GM23338 (cell line): Measurements from ENCODE around the gene ZNF33B. TPM values are rescaled to one million over a fixed set of nuclear protein-coding genes. Genes with fewer than 3 reads are reported as not detected.

Experiments used
- ATAC-seq: fragments of 200-7000 bp; cut with Tn5 transposase; 3 replicates; pipeline ENCODE4 v1.9.1; 2020
- DNase-seq: peaks from one replicate; pipeline ENCODE4 v3.0.0-alpha.2; 2015; ENCODE audit warnings: low spot score
- H2AFZ ChIP-seq: fragments of 200-600 bp; sonication (generic); 2 replicates; pipeline ENCODE4 v1.8.0; 2016; ENCODE audit warnings: antibody characterized with exemption, mild to moderate bottlenecking, moderate library complexity
- H3F3A ChIP-seq: fragments of 200-600 bp; sonication (generic); replicated peaks from 2 replicates; pipeline ENCODE4 v1.8.0; 2017; ENCODE audit warnings: antibody characterized with exemption, mixed run types, low read depth
- H3K27ac ChIP-seq: fragments of 200-600 bp; sonication (generic); 2 replicates; pipeline ENCODE4 v1.6.1; 2016; ENCODE audit warnings: low read depth
- H3K27me3 ChIP-seq: fragments of 200-600 bp; sonication (generic); 2 replicates; pipeline ENCODE4 v1.8.0; 2016; ENCODE audit warnings: mild to moderate bottlenecking, mixed run types, moderate library complexity; ENCODE audit not compliant: insufficient read depth
- H3K36me3 ChIP-seq: fragments of 200-600 bp; sonication (generic); 2 replicates; pipeline ENCODE4 v1.8.0; 2016; ENCODE audit warnings: mild to moderate bottlenecking; ENCODE audit not compliant: insufficient read depth
- H3K4me1 ChIP-seq: fragments of 200-600 bp; sonication (generic); 2 replicates; pipeline ENCODE4 v1.8.0; 2016; ENCODE audit warnings: mild to moderate bottlenecking, moderate library complexity; ENCODE audit not compliant: insufficient read depth
- H3K4me2 ChIP-seq: fragments of 200-600 bp; sonication (generic); 2 replicates; pipeline ENCODE4 v1.7.1; 2017; ENCODE audit warnings: mixed run types
- H3K4me3 ChIP-seq: fragments of 200-600 bp; sonication (generic); 2 replicates; pipeline ENCODE4 v1.6.1; 2016; ENCODE audit warnings: mixed run types
- H3K79me2 ChIP-seq: fragments of 200-600 bp; sonication (generic); replicated peaks from 2 replicates; pipeline ENCODE4 v1.8.0; 2017; ENCODE audit warnings: mild to moderate bottlenecking; ENCODE audit not compliant: insufficient read depth
- H3K9me2 ChIP-seq: fragments of 200-600 bp; sonication (generic); 2 replicates; pipeline ENCODE4 v1.8.0; 2017; ENCODE audit not compliant: insufficient read depth
- H4K20me1 ChIP-seq: fragments of 200-600 bp; sonication (generic); replicated peaks from 2 replicates; pipeline ENCODE4 v1.8.0; 2017; ENCODE audit warnings: mild to moderate bottlenecking; ENCODE audit not compliant: insufficient read depth
- H3K27ac Mint-ChIP-seq: 2 replicates; pipeline ENCODE4 v1.8.0; 2020; ENCODE audit warnings: inconsistent platforms, mild to moderate bottlenecking, moderate library complexity, mixed read lengths
- H3K27me3 Mint-ChIP-seq: 3 replicates; pipeline ENCODE4 v1.8.0; 2022; ENCODE audit warnings: low read depth, mild to moderate bottlenecking, moderate library complexity, mixed read lengths, inconsistent platforms; ENCODE audit not compliant: insufficient read depth, poor library complexity
- H3K36me3 Mint-ChIP-seq: 3 replicates; pipeline ENCODE4 v1.8.0; 2021; ENCODE audit warnings: low read depth, mild to moderate bottlenecking, inconsistent platforms, moderate library complexity, mixed read lengths
- H3K4me1 Mint-ChIP-seq: 3 replicates; pipeline ENCODE4 v1.8.0; 2020; ENCODE audit warnings: mild to moderate bottlenecking, inconsistent platforms, mixed read lengths
- H3K4me3 Mint-ChIP-seq: 3 replicates; pipeline ENCODE4 v1.8.0; 2021; ENCODE audit warnings: moderate library complexity, mild to moderate bottlenecking, inconsistent platforms, mixed read lengths
- H3K9me3 Mint-ChIP-seq: 3 replicates; pipeline ENCODE4 v1.8.0; 2020; ENCODE audit warnings: moderate library complexity, mild to moderate bottlenecking, inconsistent platforms, mixed read lengths
- CREB1 ChIP-seq: fragments of 250-450 bp; sonication (Bioruptor Pico); IDR thresholded peaks from 2 replicates; pipeline ENCODE4 v1.5.0; 2020; ENCODE audit warnings: low read depth, mild to moderate bottlenecking, moderate library complexity
- EZH2 ChIP-seq: fragments of 200-600 bp; sonication (generic); IDR thresholded peaks from one replicate; pipeline ENCODE4 v1.8.0; 2017; ENCODE audit warnings: antibody characterized with exemption, mild to moderate bottlenecking, low read depth; ENCODE audit not compliant: unreplicated experiment
- EZH2phosphoT487 ChIP-seq: fragments of 200-600 bp; sonication (generic); IDR thresholded peaks from one replicate; pipeline ENCODE4 v1.8.1; 2018; ENCODE audit warnings: antibody characterized with exemption; ENCODE audit not compliant: unreplicated experiment
- JUNB ChIP-seq: IDR thresholded peaks from one replicate; pipeline ENCODE4 v1.6.1; 2016; ENCODE audit warnings: antibody characterized with exemption; ENCODE audit not compliant: unreplicated experiment
- NANOG ChIP-seq: IDR thresholded peaks from 2 replicates; pipeline ENCODE4 v1.6.1; 2016; ENCODE audit warnings: antibody characterized with exemption, borderline replicate concordance
- POLR2AphosphoS5 ChIP-seq: IDR thresholded peaks from 2 replicates; pipeline ENCODE4 v1.6.1; 2016; ENCODE audit warnings: antibody characterized with exemption, low read depth
- REST ChIP-seq: IDR thresholded peaks from one replicate; pipeline ENCODE4 v1.6.1; 2018; ENCODE audit warnings: antibody characterized with exemption; ENCODE audit not compliant: unreplicated experiment
- ZNF114 ChIP-seq: fragments of 250-450 bp; sonication (Bioruptor Pico); IDR thresholded peaks from 2 replicates; pipeline ENCODE4 v1.5.0; 2020; ENCODE audit warnings: mild to moderate bottlenecking, moderate library complexity
- ZNF331 ChIP-seq: fragments of 250-450 bp; sonication (Bioruptor Pico); IDR thresholded peaks from 2 replicates; pipeline ENCODE4 v1.5.0; 2020; ENCODE audit warnings: low read depth, mild to moderate bottlenecking, moderate library complexity
- polyA plus RNA-seq: library from polyadenylated mRNA; unstranded; fragments of >200 nt; fragmentation: Nextera tagmentation; extraction: Ambion mirVana; gene quantifications from 2 replicates; pipeline ENCODE4 v1.2.1, GENCODE V29; 2016
- total RNA-seq: library from RNA; depleted of rRNA; stranded (reverse); fragments of >200 nt; shearing (Covaris generic); gene quantifications from 2 replicates; pipeline ENCODE4 v1.2.3, GENCODE V29; 2014
- TF ChIP-seq, protein P1 (sequence below), 2 experiments: fragments of 200-600 bp in 1 of 2; sonication (generic) in 1 of 2; conservative IDR thresholded peaks; 2 replicates each; pipeline versions ENCODE4 v1.5.1 to v1.6.1; 2016 to 2017; ENCODE audit warnings: antibody characterized with exemption in 2 of 2, low read depth in 2 of 2, mild to moderate bottlenecking in 2 of 2, moderate library complexity in 1 of 2
- TF ChIP-seq, protein P2 (sequence below): IDR thresholded peaks from 2 replicates; pipeline ENCODE4 v1.6.1; 2016; ENCODE audit warnings: antibody characterized with exemption

ZNF33B gene
- total and polyA plus RNA-seq, 2 experiments from 2014 or later = 14.4 to 17.2 TPM

DNA sequence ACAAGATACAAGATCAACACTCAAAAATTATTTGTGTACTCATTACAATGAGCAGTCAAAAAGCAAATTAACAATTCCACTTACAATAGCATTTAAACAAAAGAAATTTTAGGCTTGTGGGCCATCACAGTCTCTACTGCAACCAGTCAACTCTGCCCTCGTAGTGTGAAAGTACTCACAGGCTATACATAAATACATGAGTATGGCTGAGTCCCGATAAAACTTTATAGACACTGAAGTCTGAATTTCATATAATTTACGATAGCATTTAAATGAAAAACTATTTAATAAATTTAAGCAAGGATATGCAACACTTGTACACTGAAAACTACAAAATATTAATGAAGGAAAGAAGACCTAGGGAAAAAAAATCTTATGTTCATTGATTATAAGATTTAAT is 90.1 kb downstream of the ZNF33B start (continued):
- no peak for TF ChIP-seq REST
- TF ChIP-seq, protein P1, sequence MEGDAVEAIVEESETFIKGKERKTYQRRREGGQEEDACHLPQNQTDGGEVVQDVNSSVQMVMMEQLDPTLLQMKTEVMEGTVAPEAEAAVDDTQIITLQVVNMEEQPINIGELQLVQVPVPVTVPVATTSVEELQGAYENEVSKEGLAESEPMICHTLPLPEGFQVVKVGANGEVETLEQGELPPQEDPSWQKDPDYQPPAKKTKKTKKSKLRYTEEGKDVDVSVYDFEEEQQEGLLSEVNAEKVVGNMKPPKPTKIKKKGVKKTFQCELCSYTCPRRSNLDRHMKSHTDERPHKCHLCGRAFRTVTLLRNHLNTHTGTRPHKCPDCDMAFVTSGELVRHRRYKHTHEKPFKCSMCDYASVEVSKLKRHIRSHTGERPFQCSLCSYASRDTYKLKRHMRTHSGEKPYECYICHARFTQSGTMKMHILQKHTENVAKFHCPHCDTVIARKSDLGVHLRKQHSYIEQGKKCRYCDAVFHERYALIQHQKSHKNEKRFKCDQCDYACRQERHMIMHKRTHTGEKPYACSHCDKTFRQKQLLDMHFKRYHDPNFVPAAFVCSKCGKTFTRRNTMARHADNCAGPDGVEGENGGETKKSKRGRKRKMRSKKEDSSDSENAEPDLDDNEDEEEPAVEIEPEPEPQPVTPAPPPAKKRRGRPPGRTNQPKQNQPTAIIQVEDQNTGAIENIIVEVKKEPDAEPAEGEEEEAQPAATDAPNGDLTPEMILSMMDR (conservative IDR thresholded peaks at IDR 0.05; ENCODE audit: low read depth in 2 of 2) = no peak
- TF ChIP-seq JUNB = no peak
- TF ChIP-seq ZNF114 (CRISPR knock-in tag) = no peak
- TF ChIP-seq POLR2AphosphoS5 = no peak
- TF ChIP-seq EZH2phosphoT487 = no peak
- TF ChIP-seq EZH2 = no peak
- TF ChIP-seq CREB1 (CRISPR knock-in tag) = no peak
- TF ChIP-seq NANOG = no peak
- TF ChIP-seq ZNF331 (CRISPR knock-in tag) = no peak

- Histone ChIP-seq H3K4me1 (no peaks in the 10 kb centered on the region; the same call in 1 of the 2 replicates), H3K27me3 (no peaks in the 10 kb centered on the region), H4K20me1 (no peaks in the 10 kb centered on the region), H2AFZ (no peak overlapping the region), H3F3A (no peaks in the 10 kb centered on the region), H3K36me3 (peaks cover 4% of the 10 kb centered on the region; the same call in 1 of the 2 replicates), H3K27ac (no peak overlapping the region), H3K9me2 (0 out of 2 replicates have a peak, but pooled peaks cover 3% of the 10 kb centered on the region), H3K79me2 (peaks cover 26% of the 10 kb centered on the region), H3K4me3 (no peak overlapping the region), H3K4me2 (no peak overlapping the region)
- H3K4me1 Mint-ChIP-seq = no peaks in the 10 kb centered on the region
- peaks cover 77% of the 10 kb centered on the region for H3K36me3 Mint-ChIP-seq
- no peak for DNase-seq
- H3K4me3 Mint-ChIP-seq = no peak overlapping the region
- H3K9me3 Mint-ChIP-seq = peaks cover 71% of the 10 kb centered on the region
- H3K27ac Mint-ChIP-seq = no peak overlapping the region
- H3K27me3 Mint-ChIP-seq = no peaks in the 10 kb centered on the region
- no peak for ATAC-seq
- TF ChIP-seq, protein P2, sequence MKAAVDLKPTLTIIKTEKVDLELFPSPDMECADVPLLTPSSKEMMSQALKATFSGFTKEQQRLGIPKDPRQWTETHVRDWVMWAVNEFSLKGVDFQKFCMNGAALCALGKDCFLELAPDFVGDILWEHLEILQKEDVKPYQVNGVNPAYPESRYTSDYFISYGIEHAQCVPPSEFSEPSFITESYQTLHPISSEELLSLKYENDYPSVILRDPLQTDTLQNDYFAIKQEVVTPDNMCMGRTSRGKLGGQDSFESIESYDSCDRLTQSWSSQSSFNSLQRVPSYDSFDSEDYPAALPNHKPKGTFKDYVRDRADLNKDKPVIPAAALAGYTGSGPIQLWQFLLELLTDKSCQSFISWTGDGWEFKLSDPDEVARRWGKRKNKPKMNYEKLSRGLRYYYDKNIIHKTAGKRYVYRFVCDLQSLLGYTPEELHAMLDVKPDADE = no peak
- TF ChIP-seq JUNB = no peak
- TF ChIP-seq, protein P1 (conservative IDR thresholded peaks at IDR 0.05; ENCODE audit: low read depth in 2 of 2) = no peak
- no peak for TF ChIP-seq REST
- no peak for TF ChIP-seq POLR2AphosphoS5
- no peak for TF ChIP-seq ZNF331 (CRISPR knock-in tag)
Measured at GRCh38 chr10:42544945-42545344, 93.4 kb downstream of the ZNF33B start.
